Measurements from ENCODE around the gene PET100. TPM values are rescaled to one million over a fixed set of nuclear protein-coding genes. Genes with fewer than 3 reads are reported as not detected.
A peak's percentile ranks its signal among the peaks of the same experiment; 100 is the strongest.

The PET100 gene
- total and polyA plus RNA-seq, 2 donors from 2014 or later = 112 to 181 TPM

DNA sequence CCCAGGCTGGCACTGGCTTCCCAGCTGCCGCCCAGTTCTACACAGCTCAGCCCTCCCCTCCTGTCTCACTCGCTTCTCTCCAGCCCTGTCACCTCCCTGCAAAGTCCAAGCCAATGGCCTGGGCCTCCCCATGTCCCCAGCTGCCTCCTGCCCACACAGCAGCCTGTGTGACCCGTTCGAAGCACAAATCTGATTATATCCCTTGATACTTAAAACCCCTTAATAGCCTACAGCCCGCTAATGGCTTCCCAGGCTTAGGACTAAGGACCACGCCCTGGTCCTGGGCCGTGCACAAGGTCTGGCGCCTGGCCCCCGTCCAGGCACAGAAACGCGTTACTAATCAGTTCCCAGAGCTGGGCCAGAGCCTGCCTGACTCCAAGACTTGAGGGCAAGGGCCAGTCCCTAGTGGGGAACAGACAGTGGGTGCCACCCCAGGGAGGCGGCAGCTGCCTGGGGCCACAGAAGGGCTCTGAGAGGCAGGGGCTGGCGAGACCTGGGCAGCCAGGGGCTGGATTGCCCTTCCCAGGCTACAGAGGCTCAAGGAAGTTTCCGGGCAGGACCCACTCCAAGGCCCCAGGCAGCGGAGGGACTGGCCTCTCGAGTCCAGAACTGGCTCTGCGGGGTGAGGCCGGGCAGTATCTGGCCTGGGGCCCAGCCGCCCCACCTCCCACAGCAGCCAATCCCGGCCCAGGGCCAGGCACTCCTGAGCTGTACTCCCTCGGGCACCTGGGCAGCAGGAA lies 10.7 kb upstream of the PET100 start:
- Histone ChIP-seq H3K9ac (ENCODE audit: low read length in 3 of 3) (peak overlapping the region in 2 of 3 donors; percentile 41 to 58), H3K27ac (ENCODE audit: low read depth in 2 of 2, low read length in 2 of 2) (peak overlapping the region; percentile 93 to 97), H3K9me3 (ENCODE audit: control insufficient read depth in 2 of 3, insufficient read depth in 1 of 3, low read length in 3 of 3) (no peaks in the 10 kb centered on the region), H3K27me3 (ENCODE audit: control insufficient read depth, insufficient read depth, low read length) (no peaks in the 10 kb centered on the region), H3K4me3 (ENCODE audit: low read length in 3 of 3) (no peak overlapping the region), H3K4me1 (ENCODE audit: control insufficient read depth in 2 of 3, insufficient read depth in 2 of 3, low read depth in 1 of 3, low read length in 3 of 3) (peaks cover 0 to 27% (median 12%) of the 10 kb centered on the region in 3 donors), H3K36me3 (ENCODE audit: control insufficient read depth in 2 of 3, insufficient read depth in 3 of 3, low read length in 3 of 3) (peaks cover 3 to 34% (median 20%) of the 10 kb centered on the region in 3 donors)
- TF ChIP-seq, protein P1, sequence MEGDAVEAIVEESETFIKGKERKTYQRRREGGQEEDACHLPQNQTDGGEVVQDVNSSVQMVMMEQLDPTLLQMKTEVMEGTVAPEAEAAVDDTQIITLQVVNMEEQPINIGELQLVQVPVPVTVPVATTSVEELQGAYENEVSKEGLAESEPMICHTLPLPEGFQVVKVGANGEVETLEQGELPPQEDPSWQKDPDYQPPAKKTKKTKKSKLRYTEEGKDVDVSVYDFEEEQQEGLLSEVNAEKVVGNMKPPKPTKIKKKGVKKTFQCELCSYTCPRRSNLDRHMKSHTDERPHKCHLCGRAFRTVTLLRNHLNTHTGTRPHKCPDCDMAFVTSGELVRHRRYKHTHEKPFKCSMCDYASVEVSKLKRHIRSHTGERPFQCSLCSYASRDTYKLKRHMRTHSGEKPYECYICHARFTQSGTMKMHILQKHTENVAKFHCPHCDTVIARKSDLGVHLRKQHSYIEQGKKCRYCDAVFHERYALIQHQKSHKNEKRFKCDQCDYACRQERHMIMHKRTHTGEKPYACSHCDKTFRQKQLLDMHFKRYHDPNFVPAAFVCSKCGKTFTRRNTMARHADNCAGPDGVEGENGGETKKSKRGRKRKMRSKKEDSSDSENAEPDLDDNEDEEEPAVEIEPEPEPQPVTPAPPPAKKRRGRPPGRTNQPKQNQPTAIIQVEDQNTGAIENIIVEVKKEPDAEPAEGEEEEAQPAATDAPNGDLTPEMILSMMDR (IDR thresholded peaks at IDR 0.05; ENCODE audit: borderline replicate concordance, extremely low read depth, insufficient read depth) = no peak
- FAIRE-seq = no peak
- intact Hi-C loops (cut with DNase I) = no loop called here
- peak in 1 of 5 donors; percentile 95 for DNase-seq

DNA sequence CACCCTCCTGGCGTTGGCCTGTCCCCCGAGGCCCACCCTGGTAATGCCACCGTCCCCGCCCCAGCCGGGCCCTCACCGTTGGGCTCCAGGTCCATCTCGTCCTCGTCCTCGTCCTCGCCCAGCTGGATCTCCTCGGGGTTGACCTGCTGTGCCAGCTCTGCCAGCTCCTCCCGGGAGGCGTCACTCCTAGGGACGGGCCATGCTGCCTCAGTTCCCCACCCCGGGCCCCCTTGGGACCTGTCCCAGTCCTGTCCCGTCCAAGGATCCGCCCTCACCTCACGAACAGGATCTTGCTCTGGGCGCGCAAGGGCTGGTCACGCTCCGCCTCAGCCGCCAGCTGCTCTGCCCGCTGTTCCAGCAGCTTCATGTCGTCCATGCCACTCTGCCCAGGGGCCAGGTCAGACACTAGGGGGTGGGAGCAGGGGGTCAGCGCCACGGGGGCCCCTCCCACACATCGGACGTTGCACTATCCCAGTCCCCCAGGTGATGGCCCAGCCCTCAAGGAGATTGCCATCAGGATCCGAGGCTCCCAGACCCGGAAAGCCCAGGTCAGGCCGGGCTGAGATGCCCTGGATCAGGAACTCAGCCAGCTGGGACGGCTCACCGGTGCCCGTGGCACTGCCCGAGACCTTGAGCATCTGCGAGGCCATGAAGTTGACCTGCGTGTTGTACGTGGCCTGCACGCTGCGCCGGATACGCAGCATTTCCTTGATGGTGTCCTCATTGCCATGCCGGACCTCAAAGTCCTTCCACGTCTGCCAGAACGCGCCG lies 9.7 kb upstream of the PET100 start:
- intact Hi-C loops (cut with DNase I) = no loop called here
- no peak for FAIRE-seq
- TF ChIP-seq, protein P1 (IDR thresholded peaks at IDR 0.05; ENCODE audit: borderline replicate concordance, extremely low read depth, insufficient read depth) = no peak
- H3K4me1 ChIP-seq (ENCODE audit: control insufficient read depth in 2 of 3, insufficient read depth in 2 of 3, low read depth in 1 of 3, low read length in 3 of 3) = peaks cover 0 to 27% (median 12%) of the 10 kb centered on the region in 3 donors
- no peaks in the 10 kb centered on the region for H3K27me3 ChIP-seq (ENCODE audit: control insufficient read depth, insufficient read depth, low read length)
- DNase-seq = peak in 1 of 5 donors; percentile 88
- H3K36me3 ChIP-seq (ENCODE audit: control insufficient read depth in 2 of 3, insufficient read depth in 3 of 3, low read length in 3 of 3) = peaks cover 3 to 34% (median 20%) of the 10 kb centered on the region in 3 donors
- H3K9me3 ChIP-seq (ENCODE audit: control insufficient read depth in 2 of 3, insufficient read depth in 1 of 3, low read length in 3 of 3) = no peaks in the 10 kb centered on the region
- peak overlapping the region in 1 of 3 donors; percentile 40 for H3K9ac ChIP-seq (ENCODE audit: low read length in 3 of 3)
- no peak overlapping the region for H3K4me3 ChIP-seq (ENCODE audit: low read length in 3 of 3)
- peak overlapping the region; percentile 66 to 97 for H3K27ac ChIP-seq (ENCODE audit: low read depth in 2 of 2, low read length in 2 of 2)

DNA sequence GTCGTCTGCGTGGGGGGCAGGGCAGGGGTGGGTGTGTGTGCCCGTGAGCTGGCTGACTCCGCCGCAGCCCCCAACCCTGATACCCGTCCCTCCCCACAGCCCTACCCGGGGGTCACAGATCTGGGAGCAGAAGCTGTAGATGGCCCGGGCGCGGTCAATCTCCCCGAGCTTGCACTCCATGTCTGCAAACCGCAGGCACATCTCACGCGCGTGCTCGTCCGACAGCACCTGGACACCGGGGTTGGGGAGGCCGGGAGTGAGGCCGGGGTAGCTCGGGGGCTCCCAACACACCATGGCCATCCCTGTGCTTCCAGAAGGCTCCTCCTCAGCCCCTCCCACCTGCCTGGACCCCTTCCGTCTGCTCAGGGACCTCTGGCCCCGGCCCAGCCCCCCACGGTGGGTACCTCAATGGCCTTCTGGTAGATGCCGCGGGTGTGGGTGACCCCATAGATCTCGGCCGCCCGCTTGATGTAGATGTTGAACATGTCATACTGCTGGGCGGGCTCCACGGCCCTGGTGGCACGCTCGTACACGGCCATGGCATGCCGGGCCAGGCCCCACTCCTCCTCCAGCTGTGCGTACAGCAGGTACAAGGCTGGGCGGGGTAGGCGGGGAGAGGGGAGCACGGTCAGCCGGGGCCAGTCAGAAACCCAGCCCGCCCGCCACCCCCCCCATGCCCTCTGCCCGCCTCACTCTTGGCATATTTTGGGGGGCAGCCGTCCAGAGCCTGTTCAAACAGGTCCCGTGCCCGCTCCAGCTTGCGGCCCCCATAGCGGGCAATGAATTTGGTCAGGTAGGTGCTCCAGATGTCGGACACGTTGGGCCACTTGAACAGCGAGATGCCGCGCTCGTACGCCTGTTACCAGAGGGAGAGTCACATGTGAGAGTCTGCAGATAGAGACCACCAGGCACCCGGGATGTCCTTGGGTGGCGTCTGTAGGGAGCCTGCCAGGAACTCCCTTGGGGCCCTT lies 8.9 kb upstream of the PET100 start:
- Histone ChIP-seq H3K36me3 (ENCODE audit: control insufficient read depth in 2 of 3, insufficient read depth in 3 of 3, low read length in 3 of 3) (peaks cover 3 to 39% (median 20%) of the 10 kb centered on the region in 3 donors), H3K9ac (ENCODE audit: low read length in 3 of 3) (peak overlapping the region in 1 of 3 donors; percentile 40), H3K27ac (ENCODE audit: low read depth in 2 of 2, low read length in 2 of 2) (peak overlapping the region; percentile 66 to 97), H3K4me1 (ENCODE audit: control insufficient read depth in 2 of 3, insufficient read depth in 2 of 3, low read depth in 1 of 3, low read length in 3 of 3) (peaks cover 0 to 27% (median 12%) of the 10 kb centered on the region in 3 donors), H3K27me3 (ENCODE audit: control insufficient read depth, insufficient read depth, low read length) (no peaks in the 10 kb centered on the region), H3K9me3 (ENCODE audit: control insufficient read depth in 2 of 3, insufficient read depth in 1 of 3, low read length in 3 of 3) (no peaks in the 10 kb centered on the region), H3K4me3 (ENCODE audit: low read length in 3 of 3) (no peak overlapping the region)
- DNase-seq (no peak), FAIRE-seq (no peak)
- TF ChIP-seq, protein P1 (IDR thresholded peaks at IDR 0.05; ENCODE audit: borderline replicate concordance, extremely low read depth, insufficient read depth) = no peak
- intact Hi-C loops (cut with DNase I) = no loop called here
